Inflammatory macrophage treated with lipopolysaccharide for 4 hours (primary cell): ENCODE data around the gene KREMEN1.
A peak's percentile ranks its signal among the peaks of the same experiment; 100 is the strongest.

Experiments used
- DNase-seq: peaks from one replicate; pipeline ENCODE4 v3.0.0-alpha.2; 2020

KREMEN1 gene

DNA sequence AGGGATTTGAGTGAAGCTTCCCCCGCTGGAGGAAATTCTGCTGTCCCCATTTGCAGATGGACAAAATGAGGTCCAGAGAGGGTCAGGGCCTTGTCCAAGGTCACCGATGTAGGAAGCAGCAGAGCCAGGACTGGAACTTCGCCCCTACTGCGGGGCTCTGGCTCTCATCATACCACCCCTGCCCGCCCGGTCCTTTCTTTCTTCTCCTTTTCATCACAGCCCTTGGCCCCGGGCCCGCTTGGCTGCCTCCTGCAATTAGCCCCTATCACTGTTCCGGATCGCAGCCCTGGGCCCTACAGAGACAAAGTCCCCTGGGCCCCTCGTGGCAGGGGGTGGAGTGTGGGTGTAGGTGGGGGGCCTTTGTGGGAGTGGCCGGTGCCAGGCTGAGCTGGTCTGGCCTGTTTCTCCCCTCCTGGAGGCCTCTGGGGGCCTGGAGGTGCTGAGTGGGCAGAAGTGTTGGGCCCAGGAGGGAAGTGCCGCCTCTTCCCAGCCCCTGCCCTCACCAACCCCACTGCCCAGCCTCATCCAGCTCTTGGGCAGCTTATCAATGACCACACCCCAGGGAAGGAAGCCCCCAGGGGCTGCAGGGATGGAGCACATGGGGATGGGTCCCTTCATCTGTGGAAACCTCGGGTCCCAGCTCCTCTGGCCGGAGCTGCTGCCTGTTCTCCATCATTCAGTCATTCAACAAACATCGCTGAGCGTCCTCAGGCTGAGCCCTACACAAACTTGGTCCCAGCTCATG is 136.2 kb downstream of the KREMEN1 start:
- no peak for DNase-seq

DNA sequence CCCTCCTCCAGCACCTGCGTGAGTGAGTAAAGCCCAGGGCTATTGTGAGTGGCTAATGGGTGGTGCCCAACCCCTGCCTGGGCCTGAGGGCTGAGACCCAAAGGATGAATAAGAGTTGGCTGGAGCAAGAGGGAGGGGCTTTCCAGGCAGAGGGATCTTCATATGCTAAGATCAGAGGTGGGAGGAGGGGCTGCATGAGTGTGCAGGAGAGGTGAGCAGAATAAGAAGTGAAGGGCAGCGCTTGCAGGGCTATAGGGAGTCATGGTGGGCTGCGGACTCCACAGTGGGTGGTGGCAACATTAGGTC is 136.7 kb downstream of the KREMEN1 start:
- DNase-seq = no peak

DNA sequence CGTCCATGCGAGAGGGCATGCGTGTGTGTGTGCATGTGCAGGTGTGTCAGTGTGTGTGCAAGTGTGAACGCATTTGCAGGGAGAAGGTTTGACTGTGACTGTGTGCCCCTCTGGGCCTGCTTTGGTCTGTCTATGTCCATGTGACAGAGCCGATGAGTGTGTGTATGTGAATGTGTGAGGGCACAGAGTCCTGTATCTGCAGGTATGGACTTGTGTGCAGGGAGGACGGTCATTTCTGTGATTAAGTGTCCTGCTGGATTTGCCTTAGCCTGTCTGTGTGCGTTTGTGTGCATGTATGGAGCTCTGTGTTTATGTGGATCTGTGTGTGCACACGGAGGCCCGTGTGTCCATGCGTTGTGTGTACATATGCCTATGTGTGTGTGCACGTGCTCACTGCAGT is 138.2 kb downstream of the KREMEN1 start:
- DNase-seq = no peak

DNA sequence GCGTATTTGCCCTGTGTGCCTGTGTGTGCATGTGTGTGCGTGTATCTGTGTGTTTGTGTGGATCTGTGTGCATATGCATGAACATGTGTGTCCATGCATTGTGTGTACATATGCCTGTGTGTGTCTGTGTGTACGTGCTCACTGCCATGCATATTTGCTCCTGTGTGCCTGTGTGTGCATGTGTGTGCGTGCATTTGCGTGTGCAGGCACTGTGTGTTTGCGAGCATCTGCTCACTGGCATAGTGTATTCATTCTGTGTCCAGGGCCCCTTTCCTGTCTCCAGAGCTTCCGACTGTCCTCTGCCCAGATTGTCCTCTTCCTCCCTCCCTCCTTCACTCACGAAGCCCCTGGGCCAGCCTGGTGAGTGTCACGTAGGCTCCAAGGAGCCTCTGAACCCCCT is 138.6 kb downstream of the KREMEN1 start:
- DNase-seq = no peak

DNA sequence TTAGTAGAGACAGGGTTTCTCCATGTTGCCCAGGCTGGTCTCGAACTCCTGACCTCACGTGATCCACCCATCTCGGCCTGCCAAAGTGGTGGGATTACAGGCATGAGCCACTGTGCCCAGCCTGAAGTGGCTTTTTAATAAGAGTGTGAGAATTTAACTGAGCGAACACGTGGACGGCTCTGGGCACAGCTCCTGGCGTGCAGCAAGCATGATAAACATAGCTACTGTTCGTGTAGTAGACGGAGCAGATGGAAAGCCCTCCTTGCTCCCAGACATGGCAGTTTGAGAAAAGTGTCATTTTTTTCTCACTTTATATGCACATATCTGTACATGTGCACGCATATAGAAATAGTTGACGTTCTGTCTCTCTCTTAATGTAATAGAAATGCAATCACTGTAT is 139.9 kb downstream of the KREMEN1 start:
- DNase-seq = no peak

DNA sequence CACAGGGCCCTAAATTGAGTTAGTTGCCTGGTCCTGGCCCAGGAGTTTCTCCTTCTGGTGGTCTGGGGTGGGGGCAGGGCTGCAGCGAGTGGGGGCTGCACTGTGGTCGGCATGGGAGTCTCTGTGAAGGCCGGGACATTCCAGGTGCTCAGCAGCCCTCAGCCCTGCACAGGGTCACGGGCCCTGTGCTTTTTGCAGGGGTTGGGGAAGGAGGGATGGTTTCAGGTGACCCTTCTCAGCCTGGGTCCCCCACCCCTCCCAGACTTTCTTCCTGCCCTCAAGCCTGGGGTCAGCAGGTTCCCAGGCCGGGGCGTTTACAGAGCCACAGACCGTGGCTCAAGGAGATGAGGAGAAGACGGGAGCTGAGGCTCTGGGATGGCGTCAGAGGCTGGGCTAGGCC is 140.7 kb downstream of the KREMEN1 start:
- DNase-seq = no peak

DNA sequence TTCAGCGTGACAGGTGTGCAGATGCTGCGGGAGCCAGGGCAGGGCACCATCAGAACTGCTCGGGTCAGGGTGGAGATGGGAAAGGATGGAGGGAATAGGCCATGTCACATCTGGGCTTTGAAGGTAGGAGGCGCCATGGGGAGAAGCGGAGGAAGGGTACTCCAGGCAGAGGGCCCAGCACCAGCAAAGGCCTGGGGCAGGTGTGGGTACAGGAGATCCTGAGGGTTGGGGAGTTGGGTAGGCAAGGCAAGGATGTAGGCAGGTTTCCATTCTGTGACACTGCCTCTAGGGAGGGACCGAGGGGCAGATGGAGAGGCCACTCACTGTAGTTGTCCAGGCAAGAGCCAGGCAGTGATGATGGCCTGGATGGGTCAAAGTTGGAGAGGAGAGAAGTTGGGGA is 141.4 kb downstream of the KREMEN1 start:
- no peak for DNase-seq

DNA sequence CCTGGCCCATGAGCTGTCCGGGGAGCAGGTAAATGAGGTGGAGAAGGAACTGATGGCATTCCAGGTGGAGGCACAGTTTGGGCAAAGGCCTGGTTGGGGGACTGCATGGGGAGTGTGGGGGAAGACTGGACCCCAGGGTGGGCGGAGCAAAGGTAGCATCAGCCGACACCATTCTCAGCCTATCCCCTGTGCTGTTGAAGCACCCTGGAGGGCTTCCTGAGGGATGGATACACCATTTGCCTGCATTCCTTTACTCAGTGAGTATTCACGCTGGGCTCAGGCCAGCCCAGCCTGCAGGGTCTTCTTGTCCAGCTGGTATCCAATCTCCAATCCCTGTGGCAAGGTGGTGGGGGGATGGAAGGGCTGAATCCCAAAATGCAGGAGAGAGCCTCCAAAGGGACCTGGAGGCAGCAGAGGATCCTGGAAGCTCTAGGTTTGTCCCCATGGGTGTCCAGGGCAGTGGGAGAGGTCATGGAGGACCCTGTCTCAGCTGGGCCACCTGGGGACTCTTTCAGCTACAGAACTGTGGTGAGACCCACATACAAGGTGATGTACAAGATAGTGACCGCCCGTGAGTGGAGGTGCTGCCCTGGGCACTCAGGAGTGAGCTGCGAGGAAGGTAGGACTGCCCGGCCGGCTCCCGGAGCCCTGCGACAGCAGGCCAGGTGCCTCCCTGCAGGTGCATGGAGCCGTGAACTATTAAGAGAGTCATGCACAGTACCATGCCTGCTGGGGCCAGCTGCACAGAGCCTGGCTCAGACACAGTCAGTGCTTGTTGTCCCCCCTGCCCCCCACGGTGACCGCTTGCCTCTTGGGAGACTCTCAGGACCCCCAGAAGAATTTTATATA is 142.4 kb downstream of the KREMEN1 start:
- DNase-seq = no peak

DNA sequence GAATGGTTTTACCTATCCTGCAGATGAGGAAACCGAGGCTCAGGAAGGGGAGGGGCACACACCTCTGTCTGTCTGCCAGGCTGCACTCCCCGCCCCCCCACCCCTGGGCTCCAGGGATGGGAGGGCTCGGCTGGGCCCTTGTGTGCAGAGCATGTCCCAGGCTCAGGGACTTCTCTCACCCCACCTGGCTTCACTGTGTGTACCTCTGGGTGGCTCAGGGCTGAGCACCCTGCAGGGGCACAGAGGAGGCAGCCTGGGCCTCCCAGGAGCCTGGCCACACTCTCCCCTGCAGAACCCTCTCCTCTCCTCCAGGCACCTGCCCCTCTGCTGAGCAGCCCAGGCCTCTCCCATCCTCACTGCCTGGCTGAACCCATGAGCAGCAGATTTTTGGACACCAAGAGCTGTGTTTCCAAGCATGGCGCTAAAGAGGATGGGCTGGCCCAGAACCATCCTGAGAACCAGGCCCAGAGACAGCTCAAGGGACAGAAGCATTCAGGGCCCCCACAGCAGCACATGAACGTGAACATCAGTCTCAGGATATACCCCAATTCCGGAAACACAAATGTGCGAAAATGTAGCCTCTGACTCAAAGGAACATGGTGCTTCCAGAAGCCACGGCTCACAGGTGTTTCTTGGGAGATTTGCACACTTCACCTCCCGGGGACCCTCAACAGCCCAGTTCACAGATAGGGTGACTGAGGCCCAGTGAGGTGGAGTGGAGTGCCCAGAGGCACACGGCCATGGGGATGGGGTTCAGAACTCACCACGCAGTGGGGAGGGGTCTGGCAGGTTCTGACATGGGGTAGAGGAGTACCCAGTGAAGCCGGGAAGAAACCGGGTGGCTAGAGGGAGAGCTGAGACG is 143.4 kb downstream of the KREMEN1 start:
- no peak for DNase-seq

DNA sequence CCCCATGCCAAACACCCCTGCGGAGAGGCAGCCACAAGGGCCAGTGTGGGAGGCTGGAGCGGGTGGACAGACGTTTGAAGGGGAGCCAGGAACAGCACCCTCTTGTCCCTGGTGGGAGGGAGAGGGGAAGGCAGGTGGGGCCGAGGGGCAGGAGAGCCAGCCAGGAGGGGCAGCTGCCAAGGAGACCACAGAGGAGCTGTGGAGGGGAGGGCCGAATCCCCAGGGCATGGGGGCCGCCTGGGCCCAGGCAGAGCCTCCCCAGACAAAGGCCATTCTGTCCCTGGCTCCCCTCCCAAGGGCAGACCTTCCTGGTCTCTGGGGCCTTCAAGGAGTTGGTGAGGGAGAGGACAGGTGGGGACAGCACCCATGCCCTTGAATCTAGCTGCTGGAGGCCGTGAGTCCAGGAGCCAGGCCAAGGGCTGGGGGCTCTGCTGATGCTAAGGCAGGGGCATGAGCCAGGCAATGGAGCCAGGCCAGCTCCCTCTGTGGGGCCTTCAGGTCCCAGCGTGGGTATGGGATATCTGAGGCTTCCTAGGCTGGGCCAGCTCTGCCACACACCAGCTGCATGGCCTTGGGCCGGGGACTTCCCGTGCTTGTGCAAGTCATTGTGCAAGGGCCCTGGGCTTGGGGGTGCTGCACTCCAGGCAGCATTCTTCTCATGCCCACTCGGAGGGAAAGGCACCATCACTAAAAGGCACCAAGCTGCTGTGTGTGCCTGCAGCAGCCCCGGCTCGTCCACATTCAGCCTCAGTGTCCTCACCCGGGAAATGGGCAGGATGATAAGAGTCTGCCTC is 144.2 kb downstream of the KREMEN1 start:
- peak; percentile 79 for DNase-seq
